Neural cell (in vitro differentiated cells): ENCODE measurements around the gene GSS.

ENCODE experiments used
- EZH2 ChIP-seq: fragments of 200-600, 300-800 bp; shearing (Covaris generic), sonication (generic); IDR thresholded peaks from 2 replicates; pipeline ENCODE4 v1.6.1; 2014; ENCODE audit warnings: antibody characterized with exemption, low read length, borderline replicate concordance, mild to moderate bottlenecking; ENCODE audit not compliant: insufficient read depth, poor library complexity, severe bottlenecking
- TF ChIP-seq, protein P1 (sequence below): fragments of 450-650 bp; IDR thresholded peaks from 2 replicates; pipeline ENCODE4 v1.5.1; 2014; ENCODE audit warnings: antibody characterized with exemption, mild to moderate bottlenecking, moderate library complexity; ENCODE audit not compliant: poor library complexity, severe bottlenecking

DNA sequence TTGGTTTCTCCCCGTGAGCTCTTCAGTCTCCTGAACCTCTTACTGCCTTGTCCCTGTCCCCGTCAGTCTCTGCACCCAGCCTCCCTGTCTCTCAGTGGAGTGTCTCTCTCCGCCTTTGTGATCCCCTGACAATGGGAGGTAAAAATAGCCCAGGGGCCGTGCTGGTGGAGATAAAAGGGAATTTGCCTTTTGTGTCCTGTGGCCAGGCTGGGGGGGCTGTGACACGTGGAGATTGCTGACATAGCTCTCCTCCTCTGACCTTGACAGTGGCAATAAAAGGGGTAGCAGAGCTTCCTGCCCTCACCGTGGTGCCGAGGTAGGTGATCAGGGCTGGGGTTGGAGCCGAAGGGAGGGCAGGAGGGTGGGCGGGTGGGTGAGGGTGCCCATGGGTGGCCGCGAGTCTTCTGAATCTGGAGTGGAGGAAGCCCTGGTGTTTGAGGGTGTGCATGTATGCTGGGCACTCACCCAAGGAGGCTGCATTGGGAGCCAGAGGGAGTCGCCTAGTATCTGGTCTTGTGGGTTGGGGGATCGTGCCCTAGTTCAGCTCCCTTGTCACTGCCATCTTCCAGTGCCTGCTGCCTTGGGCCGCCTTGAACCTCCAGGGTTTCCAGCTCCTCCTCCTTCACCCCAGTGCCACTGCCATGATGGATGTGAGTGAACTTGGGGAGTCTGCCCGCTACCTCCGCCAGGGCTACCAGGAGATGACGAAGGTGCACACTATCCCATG, 21.9 kb upstream of the GSS start:
- TF ChIP-seq EZH2: no peak
- TF ChIP-seq, protein P1, sequence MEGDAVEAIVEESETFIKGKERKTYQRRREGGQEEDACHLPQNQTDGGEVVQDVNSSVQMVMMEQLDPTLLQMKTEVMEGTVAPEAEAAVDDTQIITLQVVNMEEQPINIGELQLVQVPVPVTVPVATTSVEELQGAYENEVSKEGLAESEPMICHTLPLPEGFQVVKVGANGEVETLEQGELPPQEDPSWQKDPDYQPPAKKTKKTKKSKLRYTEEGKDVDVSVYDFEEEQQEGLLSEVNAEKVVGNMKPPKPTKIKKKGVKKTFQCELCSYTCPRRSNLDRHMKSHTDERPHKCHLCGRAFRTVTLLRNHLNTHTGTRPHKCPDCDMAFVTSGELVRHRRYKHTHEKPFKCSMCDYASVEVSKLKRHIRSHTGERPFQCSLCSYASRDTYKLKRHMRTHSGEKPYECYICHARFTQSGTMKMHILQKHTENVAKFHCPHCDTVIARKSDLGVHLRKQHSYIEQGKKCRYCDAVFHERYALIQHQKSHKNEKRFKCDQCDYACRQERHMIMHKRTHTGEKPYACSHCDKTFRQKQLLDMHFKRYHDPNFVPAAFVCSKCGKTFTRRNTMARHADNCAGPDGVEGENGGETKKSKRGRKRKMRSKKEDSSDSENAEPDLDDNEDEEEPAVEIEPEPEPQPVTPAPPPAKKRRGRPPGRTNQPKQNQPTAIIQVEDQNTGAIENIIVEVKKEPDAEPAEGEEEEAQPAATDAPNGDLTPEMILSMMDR: no peak
